SK-N-SH (cell line): ENCODE data around the gene SAMD15. TPM values are rescaled to one million over a fixed set of nuclear protein-coding genes. Genes with fewer than 3 reads are reported as not detected.

Experiments used
- CTCF ChIA-PET: fragments of 300-600, 350-600 bp; formaldehyde crosslinking; extraction: SDS; loops from one replicate; lab custom pipeline; 2021; lab: Yijun Ruan, JAX
- POLR2A ChIA-PET: fragments of 350-600 bp; sonication (Branson Sonifier 250); formaldehyde crosslinking; extraction: SDS; loops from one replicate; lab custom pipeline; 2020; ENCODE audit warnings: antibody characterized with exemption, inconsistent platforms; lab: Yijun Ruan, JAX
- DNase-seq: peaks from one replicate; pipeline ENCODE4 v3.0.0; 2012
- H2AFZ ChIP-seq: fragments of 200-600 bp; sonication (generic); 2 replicates; pipeline ENCODE4 v1.8.1; 2016; ENCODE audit warnings: antibody characterized with exemption, mild to moderate bottlenecking, low read depth
- H3F3A ChIP-seq: fragments of 200-600 bp; sonication (generic); replicated peaks from 2 replicates; pipeline ENCODE3; 2016; ENCODE audit warnings: antibody characterized with exemption, mild to moderate bottlenecking; ENCODE audit not compliant: insufficient read depth
- H3K27ac ChIP-seq, 2 experiments: fragments of 200-500 bp in 1 of 2; fragments of 200-600 bp in 1 of 2; sonication (Bioruptor generic) in 1 of 2; sonication (generic), shearing (Covaris generic) in 1 of 2; 2 replicates each; pipeline versions ENCODE4 v1.5.1 to v1.6.1; 2014 to 2016; ENCODE audit warnings: low read depth in 2 of 2, inconsistent platforms in 1 of 2, low read length in 1 of 2, mild to moderate bottlenecking in 1 of 2, mixed read lengths in 1 of 2
- H3K27me3 ChIP-seq: fragments of 200-600 bp; sonication (generic), shearing (Covaris generic); 2 replicates; pipeline ENCODE4 v1.6.1; 2016; ENCODE audit warnings: mixed run types; ENCODE audit not compliant: insufficient read depth
- H3K36me3 ChIP-seq, 2 experiments: fragments of 200-500 bp in 1 of 2; fragments of 200-600 bp in 1 of 2; sonication (Bioruptor generic) in 1 of 2; sonication (generic) in 1 of 2; replicated peaks in 1 of 2; 2 replicates each; pipeline versions ENCODE3 to v1.5.1; 2014 to 2016; ENCODE audit warnings: low read length in 1 of 2, mild to moderate bottlenecking in 1 of 2; ENCODE audit not compliant: insufficient read depth in 2 of 2, control insufficient read depth in 1 of 2
- H3K4me1 ChIP-seq, 2 experiments: fragments of 200-500 bp in 1 of 2; fragments of 200-600 bp in 1 of 2; sonication (Bioruptor generic) in 1 of 2; sonication (generic), shearing (Covaris generic) in 1 of 2; 2 replicates each; pipeline versions ENCODE4 v1.5.1 to v1.6.1; 2014 to 2016; ENCODE audit warnings: low read depth in 1 of 2, low read length in 1 of 2, mixed run types in 1 of 2; ENCODE audit not compliant: insufficient read depth in 2 of 2, control insufficient read depth in 1 of 2
- H3K4me2 ChIP-seq: fragments of 200-600 bp; sonication (generic), shearing (Covaris generic); 2 replicates; pipeline ENCODE4 v1.6.1; 2017; ENCODE audit warnings: mixed run types
- H3K4me3 ChIP-seq, 2 experiments: fragments of 200-500 bp in 1 of 2; fragments of 200-600 bp in 1 of 2; sonication (Bioruptor generic) in 1 of 2; sonication (generic), shearing (Covaris generic) in 1 of 2; 2 replicates each; pipeline versions ENCODE4 v1.5.1 to v1.8.1; 2014 to 2016; ENCODE audit warnings: low read depth in 2 of 2, inconsistent platforms in 1 of 2, low read length in 1 of 2, mild to moderate bottlenecking in 1 of 2, mixed read lengths in 1 of 2, moderate library complexity in 1 of 2
- H3K79me2 ChIP-seq: fragments of 200-600 bp; sonication (generic); 2 replicates; pipeline ENCODE4 v1.8.1; 2017; ENCODE audit warnings: mild to moderate bottlenecking; ENCODE audit not compliant: insufficient read depth
- H3K9ac ChIP-seq: fragments of 200-600 bp; sonication (generic); 2 replicates; pipeline ENCODE4 v1.6.1; 2017; ENCODE audit warnings: mixed run types
- H3K9me2 ChIP-seq: fragments of 200-600 bp; sonication (generic); 2 replicates; pipeline ENCODE4 v1.6.1; 2017; ENCODE audit warnings: mixed run types
- H3K9me3 ChIP-seq: fragments of 200-600 bp; sonication (generic); 2 replicates; pipeline ENCODE4 v1.6.1; 2017; ENCODE audit warnings: mixed run types, mild to moderate bottlenecking, moderate library complexity
- H4K20me1 ChIP-seq: fragments of 200-600 bp; sonication (generic); 2 replicates; pipeline ENCODE4 v1.6.1; 2017; ENCODE audit warnings: mild to moderate bottlenecking, mixed run types; ENCODE audit not compliant: insufficient read depth
- CHD2 ChIP-seq: fragments of 150-350 bp; IDR thresholded peaks from 2 replicates; pipeline ENCODE4 v1.6.1; 2018; ENCODE audit warnings: low read length; ENCODE audit not compliant: partially characterized antibody
- CTCF ChIP-seq: fragments of 200-600 bp; sonication (generic); IDR thresholded peaks from 2 replicates; pipeline ENCODE4 v1.6.1; 2017; ENCODE audit warnings: antibody characterized with exemption, mild to moderate bottlenecking, moderate library complexity
- EP300 ChIP-seq, 2 experiments: IDR thresholded peaks; 2 replicates each; pipeline versions ENCODE4 v1.4.0 to v1.6.1; 2012; ENCODE audit warnings: borderline replicate concordance in 1 of 2, low read depth in 1 of 2, low read length in 1 of 2
- FOSL2 ChIP-seq: IDR thresholded peaks from 2 replicates; pipeline ENCODE4 v1.4.0; 2012; ENCODE audit warnings: low read depth, mild to moderate bottlenecking, moderate library complexity, borderline replicate concordance
- FOXJ3 ChIP-seq: sonication (generic); formaldehyde crosslinking; IDR thresholded peaks from 2 replicates; pipeline ENCODE4 v1.5.1; 2020; ENCODE audit warnings: mild to moderate bottlenecking, missing genetic modification reagents
- FOXM1 ChIP-seq: IDR thresholded peaks from 2 replicates; pipeline ENCODE4 v1.4.0; 2012; ENCODE audit warnings: low read depth, mild to moderate bottlenecking
- GATA2 ChIP-seq: sonication (generic); formaldehyde crosslinking; IDR thresholded peaks from 2 replicates; pipeline ENCODE4 v1.5.0; 2020; ENCODE audit warnings: mild to moderate bottlenecking, missing genetic modification reagents
- JUND ChIP-seq: IDR thresholded peaks from 2 replicates; pipeline ENCODE4 v1.4.0; 2012
- MEF2A ChIP-seq: IDR thresholded peaks from 2 replicates; pipeline ENCODE4 v1.4.0; 2012; ENCODE audit warnings: low read depth, borderline replicate concordance
- NFIC ChIP-seq: IDR thresholded peaks from 2 replicates; pipeline ENCODE4 v1.4.0; 2012; ENCODE audit warnings: borderline replicate concordance
- NRF1 ChIP-seq: IDR thresholded peaks from 2 replicates; pipeline ENCODE4 v1.6.1; 2012; ENCODE audit warnings: low read depth, mild to moderate bottlenecking, low read length
- PBX3 ChIP-seq: IDR thresholded peaks from 2 replicates; pipeline ENCODE4; 2012
- RAD21 ChIP-seq: IDR thresholded peaks from 2 replicates; pipeline ENCODE4 v1.6.1; 2012; ENCODE audit warnings: mild to moderate bottlenecking, low read length
- RCOR1 ChIP-seq: fragments of 150-350 bp; IDR thresholded peaks from 2 replicates; pipeline ENCODE4 v1.6.1; 2017; ENCODE audit warnings: antibody characterized with exemption, low read length
- RFX5 ChIP-seq: IDR thresholded peaks from 2 replicates; pipeline ENCODE4 v1.6.1; 2012; ENCODE audit warnings: mild to moderate bottlenecking, improper control_type of control experiment, low read length
- RXRA ChIP-seq: IDR thresholded peaks from 2 replicates; pipeline ENCODE4 v1.4.0; 2012; ENCODE audit warnings: low read depth, mild to moderate bottlenecking, borderline replicate concordance
- SIN3A ChIP-seq: IDR thresholded peaks from 2 replicates; pipeline ENCODE4 v1.6.1; 2012; ENCODE audit warnings: low read depth, mild to moderate bottlenecking, low read length, moderate library complexity, borderline replicate concordance
- TAF1 ChIP-seq: IDR thresholded peaks from 2 replicates; pipeline ENCODE4 v1.6.1; 2012; ENCODE audit warnings: low read depth, mild to moderate bottlenecking, low read length, moderate library complexity, borderline replicate concordance
- TCF12 ChIP-seq: IDR thresholded peaks from 2 replicates; pipeline ENCODE4 v1.4.0; 2012
- TEAD4 ChIP-seq: IDR thresholded peaks from 2 replicates; pipeline ENCODE4 v1.4.0; 2012; ENCODE audit warnings: mild to moderate bottlenecking, borderline replicate concordance; ENCODE audit not compliant: insufficient read depth
- ZBTB33 ChIP-seq: IDR thresholded peaks from 2 replicates; pipeline ENCODE4 v1.4.0; 2012; ENCODE audit warnings: low read depth, borderline replicate concordance
- WGBS: methylation state at CpG from one replicate; pipeline ENCODE4 v1.1.6; 2017; ENCODE audit warnings: low lambda C conversion rate; 5-methylcytosine and 5-hydroxymethylcytosine counted together
- polyA plus RNA-seq, 3 experiments: library from polyadenylated mRNA; depleted of rRNA; stranded (reverse); fragments of >200 nt; gene quantifications; 2 replicates each; pipeline ENCODE4 v1.2.3, GENCODE V29; 2012

SAMD15 gene
- polyA plus RNA-seq, 1 of the 3 experiments (the other 2 are of a cell fraction), result 1.7 TPM

- Histone ChIP-seq H3K79me2 (no peaks in the 10 kb centered on the region), H3F3A (no peaks in the 10 kb centered on the region), H3K4me2 (no peak overlapping the region), H3K9me2 (no peaks in the 10 kb centered on the region), H3K36me3 (peaks cover 4 to 34% of the 10 kb centered on the region in 2 experiments), H2AFZ (no peak overlapping the region), H3K27ac (no peak overlapping the region), H4K20me1 (no peaks in the 10 kb centered on the region), H3K4me1 (0 out of 4 replicates have a peak, but pooled peaks cover 0 to 5% of the 10 kb centered on the region in 2 experiments), H3K4me3 (no peak overlapping the region), H3K27me3 (no peaks in the 10 kb centered on the region), H3K9ac (no peak overlapping the region), H3K9me3 (no peaks in the 10 kb centered on the region)
- no peak for DNase-seq
- CTCF ChIA-PET, result interaction anchor here (0.8 to 1.0 kb wide), 2 partner anchors 10 to 25 kb away, joined by 3 read pairs; no protein-coding TSS in a partner anchor
- WGBS, result 89% methylated on average over 3 of the region's 3 CpGs
- TF ChIP-seq MEF2A (no peak), EP300 (IDR thresholded peaks at IDR 0.05; ENCODE audit: borderline replicate concordance in 1 of 2, low read depth in 1 of 2, low read length in 1 of 2) (no peak), JUND (no peak), RFX5 (no peak), TCF12 (no peak), CTCF (no peak), NRF1 (no peak), RXRA (no peak), PBX3 (no peak)
- POLR2A ChIA-PET, result no interaction called here
These were observed 32.7 kb upstream of the SAMD15 start for GRCh38 chr14:77344377-77344996.

- no peak for TF ChIP-seq FOSL2
- no peak for TF ChIP-seq CHD2
- TF ChIP-seq NFIC, result no peak
- TF ChIP-seq RCOR1, result no peak
- TF ChIP-seq NRF1, result no peak
- TF ChIP-seq RXRA, result no peak
- no peak for TF ChIP-seq RAD21
- TF ChIP-seq FOXJ3 (CRISPR knock-in tag), result no peak
- TF ChIP-seq SIN3A, result no peak
- no peak for TF ChIP-seq GATA2 (CRISPR knock-in tag)
- TF ChIP-seq FOXM1, result no peak
- TF ChIP-seq TAF1, result no peak
- TF ChIP-seq EP300 (IDR thresholded peaks at IDR 0.05; ENCODE audit: borderline replicate concordance in 1 of 2, low read depth in 1 of 2, low read length in 1 of 2), result no peak
- TF ChIP-seq JUND, result no peak
- TF ChIP-seq TEAD4, result no peak
- no peak for TF ChIP-seq ZBTB33
- TF ChIP-seq MEF2A, result no peak
- DNase-seq, result no peak
- Histone ChIP-seq H4K20me1 (no peaks in the 10 kb centered on the region), H3K4me2 (no peak overlapping the region), H3K27ac (no peak overlapping the region), H3K4me1 (0 out of 4 replicates have a peak, but pooled peaks cover 0 to 5% of the 10 kb centered on the region in 2 experiments), H3K4me3 (no peak overlapping the region), H3K79me2 (no peaks in the 10 kb centered on the region), H3K27me3 (no peaks in the 10 kb centered on the region), H3K9ac (no peak overlapping the region), H3K9me3 (no peaks in the 10 kb centered on the region), H2AFZ (no peak overlapping the region), H3K9me2 (no peaks in the 10 kb centered on the region), H3F3A (no peaks in the 10 kb centered on the region), H3K36me3 (peaks cover 7 to 20% of the 10 kb centered on the region in 2 experiments)
- WGBS, result 96% methylated on average over 2 of the region's 2 CpGs
- POLR2A ChIA-PET, result interaction anchor here (0.7 kb wide), 1 partner anchor 248 kb away, joined by 3 read pairs; the partner anchor contains the start of gene CIPC
- CTCF ChIA-PET, result no interaction called here
These were observed 30.7 kb upstream of the SAMD15 start for GRCh38 chr14:77346495-77346894.
